ENCODE results near the gene RBM23.
"Not testable (repeated sequence)": the region's sequence is repeated elsewhere in the genome, so short reads cannot be mapped to it uniquely, and the experiment has no call there.

Gene RBM23

GRCh38 chr14:22918804-22919600 is at the start of gene RBM23:
TSS of gene RBM23 (minus strand) at chr14:22919149.
- TF ChIP-seq, protein P1, sequence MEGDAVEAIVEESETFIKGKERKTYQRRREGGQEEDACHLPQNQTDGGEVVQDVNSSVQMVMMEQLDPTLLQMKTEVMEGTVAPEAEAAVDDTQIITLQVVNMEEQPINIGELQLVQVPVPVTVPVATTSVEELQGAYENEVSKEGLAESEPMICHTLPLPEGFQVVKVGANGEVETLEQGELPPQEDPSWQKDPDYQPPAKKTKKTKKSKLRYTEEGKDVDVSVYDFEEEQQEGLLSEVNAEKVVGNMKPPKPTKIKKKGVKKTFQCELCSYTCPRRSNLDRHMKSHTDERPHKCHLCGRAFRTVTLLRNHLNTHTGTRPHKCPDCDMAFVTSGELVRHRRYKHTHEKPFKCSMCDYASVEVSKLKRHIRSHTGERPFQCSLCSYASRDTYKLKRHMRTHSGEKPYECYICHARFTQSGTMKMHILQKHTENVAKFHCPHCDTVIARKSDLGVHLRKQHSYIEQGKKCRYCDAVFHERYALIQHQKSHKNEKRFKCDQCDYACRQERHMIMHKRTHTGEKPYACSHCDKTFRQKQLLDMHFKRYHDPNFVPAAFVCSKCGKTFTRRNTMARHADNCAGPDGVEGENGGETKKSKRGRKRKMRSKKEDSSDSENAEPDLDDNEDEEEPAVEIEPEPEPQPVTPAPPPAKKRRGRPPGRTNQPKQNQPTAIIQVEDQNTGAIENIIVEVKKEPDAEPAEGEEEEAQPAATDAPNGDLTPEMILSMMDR (IDR thresholded peaks at IDR 0.05): peak; percentile 20
- Histone ChIP-seq H3K4me1 (ENCODE audit: control insufficient read depth in 1 of 2, insufficient read depth in 1 of 2, low read depth in 1 of 2, low read length in 1 of 2) (peaks cover 53 to 54% of the 10 kb centered on the region in 2 experiments), H3K36me3 (peaks cover 2% of the 10 kb centered on the region), H3K4me3 (ENCODE audit: low read depth in 1 of 2, low read length in 1 of 2) (peak within 1 kb of the TSS; percentile 65 to 73), H3K27me3 (no peaks in the 10 kb centered on the region), H3K27ac (peak within 1 kb of the TSS; percentile 97), H3K9me3 (no peaks in the 10 kb centered on the region)

DNA sequence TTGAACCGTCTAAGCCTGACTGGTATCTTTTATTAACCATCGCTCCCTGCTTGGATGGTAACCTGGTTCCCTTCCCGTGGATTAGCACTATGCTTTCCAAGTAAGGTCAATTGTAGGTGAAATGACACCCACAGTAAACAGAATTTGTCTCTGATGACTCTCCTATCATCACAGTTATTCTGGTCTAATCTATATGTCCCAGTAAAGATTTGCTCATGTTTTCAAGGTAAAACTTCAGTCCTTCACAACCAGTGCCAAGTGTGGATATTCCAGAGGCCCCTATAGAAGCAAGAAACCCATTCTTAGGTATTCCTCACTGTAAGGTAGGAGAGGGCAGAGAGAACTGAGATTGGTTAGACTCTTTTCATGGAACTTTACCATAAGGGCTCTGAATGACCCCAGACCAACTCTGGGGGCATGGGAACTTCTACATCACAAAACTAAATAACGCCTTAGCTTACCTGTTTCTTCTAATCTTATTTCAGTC is 47.9 kb upstream of the RBM23 start:
- Histone ChIP-seq H3K27me3 (no peaks in the 10 kb centered on the region), H3K27ac (no peak overlapping the region), H3K4me1 (ENCODE audit: control insufficient read depth in 1 of 2, insufficient read depth in 1 of 2, low read depth in 1 of 2, low read length in 1 of 2) (no peaks in the 10 kb centered on the region), H3K4me3 (ENCODE audit: low read depth in 1 of 2, low read length in 1 of 2) (no peak overlapping the region), H3K36me3 (no peaks in the 10 kb centered on the region), H3K9me3 (no peaks in the 10 kb centered on the region)
- TF ChIP-seq, protein P1 (IDR thresholded peaks at IDR 0.05): no peak

- not testable (repeated sequence) for H3K27ac ChIP-seq; H3K27me3 ChIP-seq; H3K9me3 ChIP-seq; H3K36me3 ChIP-seq; H3K4me1 ChIP-seq (ENCODE audit: control insufficient read depth in 1 of 2, insufficient read depth in 1 of 2, low read depth in 1 of 2, low read length in 1 of 2); H3K4me3 ChIP-seq (ENCODE audit: low read depth in 1 of 2, low read length in 1 of 2)
Measured at GRCh38 chr14:22965916-22966782, 47.2 kb upstream of the RBM23 start.

- no peaks in the 10 kb centered on the region for H3K27me3 ChIP-seq
- no peaks in the 10 kb centered on the region for H3K9me3 ChIP-seq
- no peak overlapping the region for H3K4me3 ChIP-seq (ENCODE audit: low read depth in 1 of 2, low read length in 1 of 2)
- no peak overlapping the region for H3K27ac ChIP-seq
- no peaks in the 10 kb centered on the region for H3K36me3 ChIP-seq
- H3K4me1 ChIP-seq (ENCODE audit: control insufficient read depth in 1 of 2, insufficient read depth in 1 of 2, low read depth in 1 of 2, low read length in 1 of 2): peaks cover 7% of the 10 kb centered on the region in 2 experiments
- TF ChIP-seq, protein P1 (IDR thresholded peaks at IDR 0.05): no peak
Measured at GRCh38 chr14:22962061-22962676, 43.2 kb upstream of the RBM23 start.

- Histone ChIP-seq H3K27me3 (no peaks in the 10 kb centered on the region), H3K27ac (peak overlapping the region; percentile 94), H3K9me3 (no peaks in the 10 kb centered on the region), H3K36me3 (no peaks in the 10 kb centered on the region), H3K4me3 (ENCODE audit: low read depth in 1 of 2, low read length in 1 of 2) (peak overlapping the region; percentile 72 to 85), H3K4me1 (ENCODE audit: control insufficient read depth in 1 of 2, insufficient read depth in 1 of 2, low read depth in 1 of 2, low read length in 1 of 2) (peaks cover 54 to 58% of the 10 kb centered on the region in 2 experiments)
- TF ChIP-seq, protein P1 (IDR thresholded peaks at IDR 0.05): no peak
Measured at GRCh38 chr14:22955702-22956569, 37.0 kb upstream of the RBM23 start.

Data from neutrophil (primary cell).